Mucosa of descending colon (tissue), 3 donors: ENCODE data around the gene SLC27A2. TPM values are rescaled to one million over a fixed set of nuclear protein-coding genes. Genes with fewer than 3 reads are reported as not detected.

Source experiments
- ATAC-seq: fragments of 200-7000 bp; cut with Tn5 transposase; one replicate; pipeline ENCODE4 v1.9.1; 2020; ENCODE audit warnings: mild to moderate bottlenecking, moderate library complexity
- DNase-seq, 3 donors: peaks; one replicate each; pipeline ENCODE4 v3.0.0-alpha.2; 2020
- H3K36me3 ChIP-seq: fragments of 200-600 bp; one replicate; pipeline ENCODE4 v1.8.0; 2021; ENCODE audit warnings: low read depth, mild to moderate bottlenecking
- H3K4me1 ChIP-seq: fragments of 200-600 bp; one replicate; pipeline ENCODE4 v1.8.0; 2021; ENCODE audit warnings: low read depth, mild to moderate bottlenecking
- H3K4me3 ChIP-seq: fragments of 200-600 bp; one replicate; pipeline ENCODE4 v1.8.0; 2021; ENCODE audit warnings: mild to moderate bottlenecking
- H3K9me3 ChIP-seq: fragments of 200-600 bp; one replicate; pipeline ENCODE4 v1.8.0; 2021; ENCODE audit warnings: mild to moderate bottlenecking
- CTCF ChIP-seq: fragments of 200-600 bp; IDR thresholded peaks from one replicate; pipeline ENCODE4 v1.8.0; 2022; ENCODE audit warnings: antibody characterized with exemption, mild to moderate bottlenecking
- intact Hi-C, 2 donors: fragments of 100-400 bp; cut with DNase I in 1 of 2; cut with micrococcal nuclease in 1 of 2; formaldehyde crosslinking; loops; one replicate each; pipeline versions ENCODE4 v1.11.0 to v1.11.1; 2022; cut with DNase I, micrococcal nuclease
- total RNA-seq, 3 donors: library from RNA; stranded (reverse); fragmentation: NEBNext Ultra II Directional in 2 of 3; extraction: Animal tissue kit (Norgen Biotek cat#: 25700) in 2 of 3; gene quantifications; one replicate each; pipeline versions ENCODE4 v1.2.1 to v1.2.4, GENCODE V29; 2021 to 2023
- donor health status: DM: no; HTN: no; CAD: no; lungs with moderate emphysema.
- donor health status: DM: no; HTN: no; CAD: no.
- donor health status: DM: no; HTN: yes; CAD: no.

SLC27A2 gene
- total RNA-seq, 3 donors from 2014 or later, result 14.8 to 27.9 (median 27.8) TPM

- TF ChIP-seq CTCF, result no peak
- no peak overlapping the region for H3K4me3 ChIP-seq
- H3K4me1 ChIP-seq, result no peaks in the 10 kb centered on the region
- H3K9me3 ChIP-seq, result no peaks in the 10 kb centered on the region
- ATAC-seq, result no peak
- DNase-seq, result no peak
- H3K36me3 ChIP-seq, result no peaks in the 10 kb centered on the region
- intact Hi-C loops, result no loop called here
These were observed 74.4 kb downstream of the SLC27A2 start for GRCh38 chr15:50256188-50257041.

- intact Hi-C loops, result no loop called here
- TF ChIP-seq CTCF, result no peak
- Histone ChIP-seq H3K4me1 (no peaks in the 10 kb centered on the region), H3K36me3 (no peaks in the 10 kb centered on the region), H3K9me3 (no peaks in the 10 kb centered on the region), H3K4me3 (no peak overlapping the region)
- no peak for ATAC-seq
- DNase-seq, result no peak
These were observed 75.3 kb downstream of the SLC27A2 start for GRCh38 chr15:50257332-50257731.

DNA sequence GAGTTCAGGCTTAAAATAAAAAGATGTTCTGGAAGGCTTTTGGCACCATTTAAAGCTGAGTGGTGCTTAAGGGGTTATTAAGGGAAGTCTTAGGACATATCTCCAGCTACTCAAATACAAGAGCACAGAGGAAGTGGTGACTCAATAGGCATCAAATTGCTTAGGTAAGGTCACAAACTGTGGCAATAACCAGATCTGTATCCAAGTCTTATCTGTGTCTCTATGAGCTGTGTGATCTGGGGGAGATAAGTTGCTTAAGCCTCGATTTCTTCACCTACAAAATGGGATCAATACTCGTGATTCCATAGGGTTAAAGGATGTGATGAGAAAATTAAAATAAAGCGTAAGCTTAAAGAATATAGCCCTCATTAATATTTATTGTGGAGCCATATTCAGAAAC is 75.9 kb downstream of the SLC27A2 start:
- H3K4me1 ChIP-seq, result no peaks in the 10 kb centered on the region
- DNase-seq, result no peak
- H3K36me3 ChIP-seq, result no peaks in the 10 kb centered on the region
- no peak overlapping the region for H3K4me3 ChIP-seq
- intact Hi-C loops, result no loop called here
- TF ChIP-seq CTCF, result no peak
- no peaks in the 10 kb centered on the region for H3K9me3 ChIP-seq
- no peak for ATAC-seq

- DNase-seq (no peak), ATAC-seq (no peak)
- H3K9me3 ChIP-seq, result no peaks in the 10 kb centered on the region
- intact Hi-C loops, result no loop called here
- no peaks in the 10 kb centered on the region for H3K36me3 ChIP-seq
- no peaks in the 10 kb centered on the region for H3K4me1 ChIP-seq
- no peak overlapping the region for H3K4me3 ChIP-seq
- no peak for TF ChIP-seq CTCF
These were observed 77.3 kb downstream of the SLC27A2 start for GRCh38 chr15:50259276-50259675.

DNA sequence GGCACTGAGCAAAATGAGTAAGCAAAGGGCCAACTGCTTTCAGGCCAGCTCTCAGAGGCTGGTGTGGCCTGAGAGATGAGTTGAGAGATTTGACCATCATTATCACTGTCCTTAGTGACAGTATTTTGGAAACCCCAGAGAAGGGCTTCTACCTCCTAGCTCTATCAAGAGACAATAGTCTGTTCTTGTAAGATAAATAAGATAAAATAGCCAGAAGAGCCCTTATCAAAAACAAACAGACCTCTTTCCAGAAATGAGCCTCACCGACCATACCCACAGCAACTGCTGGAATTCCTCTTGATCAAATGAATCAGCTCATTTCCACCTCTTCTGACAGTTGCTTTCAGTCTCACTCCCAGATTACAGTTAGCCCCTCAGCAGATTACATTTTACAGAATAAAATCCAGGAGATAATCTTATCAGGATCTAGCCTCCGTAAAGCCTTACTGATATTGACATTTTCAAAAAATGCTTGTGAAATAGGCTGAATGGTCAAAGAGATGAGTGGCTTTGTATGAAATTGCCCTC is 79.0 kb downstream of the SLC27A2 start:
- H3K9me3 ChIP-seq, result no peaks in the 10 kb centered on the region
- no peak overlapping the region for H3K4me3 ChIP-seq
- ATAC-seq (no peak), DNase-seq (no peak)
- H3K36me3 ChIP-seq, result no peaks in the 10 kb centered on the region
- intact Hi-C loops, result no loop called here
- TF ChIP-seq CTCF, result no peak
- H3K4me1 ChIP-seq, result no peaks in the 10 kb centered on the region
